Trophoblast cell (in vitro differentiated cells and primary cell): ENCODE data around the gene RALGDS.

ENCODE experiments used
- DNase-seq, 2 donors: peaks; one replicate each; pipeline ENCODE4 v3.0.0-alpha.2; 2016
- H2AFZ ChIP-seq: 2 replicates; pipeline ENCODE4 v1.6.1; 2013; ENCODE audit warnings: low read length, moderate library complexity, mild to moderate bottlenecking; ENCODE audit not compliant: insufficient read depth, poor library complexity
- H2AK5ac ChIP-seq: 2 replicates; pipeline ENCODE4 v1.6.1; 2013; ENCODE audit warnings: mild to moderate bottlenecking, low read length
- H2BK120ac ChIP-seq: 2 replicates; pipeline ENCODE4 v1.6.1; 2013; ENCODE audit warnings: low read length, mild to moderate bottlenecking, moderate library complexity; ENCODE audit not compliant: insufficient read depth, poor library complexity
- H2BK12ac ChIP-seq: 2 replicates; pipeline ENCODE4 v1.6.1; 2013; ENCODE audit warnings: mild to moderate bottlenecking, low read length, moderate library complexity
- H2BK5ac ChIP-seq: 2 replicates; pipeline ENCODE4 v1.6.1; 2013; ENCODE audit warnings: low read length, low read depth, moderate library complexity, mild to moderate bottlenecking; ENCODE audit not compliant: poor library complexity
- H3K14ac ChIP-seq: 2 replicates; pipeline ENCODE4 v1.6.1; 2013; ENCODE audit warnings: mild to moderate bottlenecking, low read length
- H3K18ac ChIP-seq: 2 replicates; pipeline ENCODE4 v1.6.1; 2013; ENCODE audit warnings: mild to moderate bottlenecking, low read length
- H3K23ac ChIP-seq: 2 replicates; pipeline ENCODE4 v1.6.1; 2013; ENCODE audit warnings: low read length
- H3K27ac ChIP-seq: 2 replicates; pipeline ENCODE4 v1.5.1; 2013; ENCODE audit warnings: low read depth, mild to moderate bottlenecking, inconsistent platforms, low read length, moderate library complexity
- H3K27me3 ChIP-seq: 2 replicates; pipeline ENCODE4 v1.6.1; 2013; ENCODE audit warnings: inconsistent platforms, mild to moderate bottlenecking, low read length, moderate library complexity; ENCODE audit not compliant: insufficient read depth
- H3K36me3 ChIP-seq, 2 experiments: 1 replicate in 1 of 2; 2 replicates in 1 of 2; pipeline ENCODE4 v1.6.1; 2013; ENCODE audit warnings: low read length in 2 of 2, mild to moderate bottlenecking in 2 of 2, moderate library complexity in 1 of 2; ENCODE audit not compliant: insufficient read depth in 2 of 2, control insufficient read depth in 1 of 2
- H3K4ac ChIP-seq: 2 replicates; pipeline ENCODE4 v1.6.1; 2013; ENCODE audit warnings: low read depth, mild to moderate bottlenecking, low read length, moderate library complexity
- H3K4me1 ChIP-seq, 2 experiments: 1 replicate in 1 of 2; 2 replicates in 1 of 2; pipeline ENCODE4 v1.6.1; 2013; ENCODE audit warnings: low read length in 2 of 2, mild to moderate bottlenecking in 2 of 2, moderate library complexity in 1 of 2; ENCODE audit not compliant: insufficient read depth in 2 of 2, control insufficient read depth in 1 of 2
- H3K4me2 ChIP-seq: 2 replicates; pipeline ENCODE4 v1.6.1; 2013; ENCODE audit warnings: inconsistent platforms, mild to moderate bottlenecking, low read length, moderate library complexity
- H3K4me3 ChIP-seq: 2 replicates; pipeline ENCODE4 v1.5.1; 2013; ENCODE audit warnings: mild to moderate bottlenecking, low read depth, low read length, inconsistent platforms
- H3K79me1 ChIP-seq: one replicate; pipeline ENCODE4 v1.6.1; 2013; ENCODE audit warnings: low read length
- H3K79me2 ChIP-seq: 2 replicates; pipeline ENCODE4 v1.6.1; 2013; ENCODE audit warnings: low read length, mild to moderate bottlenecking; ENCODE audit not compliant: control insufficient read depth, insufficient read depth, poor library complexity
- H3K9ac ChIP-seq: 2 replicates; pipeline ENCODE4 v1.6.1; 2013; ENCODE audit warnings: mild to moderate bottlenecking, low read length
- H3K9me3 ChIP-seq: 2 replicates; pipeline ENCODE4 v1.6.1; 2013; ENCODE audit warnings: low read depth, mild to moderate bottlenecking, control low read depth, inconsistent platforms, low read length; ENCODE audit not compliant: insufficient read depth
- H4K12ac ChIP-seq: 2 replicates; pipeline ENCODE4 v1.6.1; 2013; ENCODE audit warnings: low read depth, mild to moderate bottlenecking, low read length, moderate library complexity
- H4K8ac ChIP-seq: 2 replicates; pipeline ENCODE4 v1.6.1; 2013; ENCODE audit warnings: low read depth, mild to moderate bottlenecking, low read length, moderate library complexity
- H4K91ac ChIP-seq: one replicate; pipeline ENCODE4 v1.6.1; 2013; ENCODE audit warnings: low read depth, mild to moderate bottlenecking, low read length, moderate library complexity
- WGBS: extraction: QIAGEN DNeasy Blood & Tissue Kit; methylation state at CpG from one replicate; pipeline ENCODE4 v1.1.7; 2013; ENCODE audit warnings: missing lambda C conversion rate; ENCODE audit not compliant: insufficient read length, insufficient coverage; ENCODE audit errors: extremely low coverage; 5-methylcytosine and 5-hydroxymethylcytosine counted together

RALGDS gene

GRCh38 chr9:133119103-133119845 is 1.8 kb downstream of the RALGDS start:
- H4K12ac ChIP-seq: no peak overlapping the region
- peaks cover 31 to 34% of the 10 kb centered on the region in 2 experiments for H3K4me1 ChIP-seq
- H3K4me3 ChIP-seq: no peak overlapping the region
- no peak overlapping the region for H2BK5ac ChIP-seq
- H3K23ac ChIP-seq: no peak overlapping the region
- H4K91ac ChIP-seq: no peak overlapping the region
- DNase-seq: no peak
- H3K36me3 ChIP-seq: no peaks in the 10 kb centered on the region
- H3K14ac ChIP-seq: no peak overlapping the region
- H2BK120ac ChIP-seq: no peak overlapping the region
- no peak overlapping the region for H2AFZ ChIP-seq
- H3K79me2 ChIP-seq: peaks cover 6% of the 10 kb centered on the region
- no CpG with 5 or more reads among the region's 21 CpGs for WGBS
- H3K79me1 ChIP-seq: peaks cover 5% of the 10 kb centered on the region
- H3K18ac ChIP-seq: no peak overlapping the region
- no peaks in the 10 kb centered on the region for H3K27me3 ChIP-seq
- H3K4ac ChIP-seq: no peak overlapping the region
- no peak overlapping the region for H2BK12ac ChIP-seq
- H3K9ac ChIP-seq: no peak overlapping the region
- no peak overlapping the region for H2AK5ac ChIP-seq
- no peak overlapping the region for H3K27ac ChIP-seq
- no peak overlapping the region for H3K4me2 ChIP-seq
- H3K9me3 ChIP-seq: peaks cover 4% of the 10 kb centered on the region
- H4K8ac ChIP-seq: no peak overlapping the region

- Histone ChIP-seq H3K4me1 (peaks cover 36 to 39% of the 10 kb centered on the region in 2 experiments), H4K91ac (no peak overlapping the region), H3K27ac (no peak overlapping the region), H3K79me1 (peaks cover 5% of the 10 kb centered on the region), H2BK120ac (no peak overlapping the region), H2AK5ac (no peak overlapping the region), H3K18ac (no peak overlapping the region), H3K36me3 (no peaks in the 10 kb centered on the region), H3K4ac (no peak overlapping the region), H3K4me3 (no peak overlapping the region), H3K9ac (no peak overlapping the region), H3K79me2 (peaks cover 6% of the 10 kb centered on the region), H3K14ac (no peak overlapping the region), H4K8ac (no peak overlapping the region), H4K12ac (no peak overlapping the region), H3K4me2 (no peak overlapping the region), H2AFZ (no peak overlapping the region), H3K23ac (no peak overlapping the region), H2BK5ac (no peak overlapping the region), H3K27me3 (no peaks in the 10 kb centered on the region), H2BK12ac (no peak overlapping the region), H3K9me3 (peaks cover 4% of the 10 kb centered on the region)
- DNase-seq: no peak
- WGBS: no CpG with 5 or more reads among the region's 3 CpGs
Observed at GRCh38 chr9:133118568-133118967, 2.5 kb downstream of the RALGDS start.

- Histone ChIP-seq H3K4ac (no peak overlapping the region), H3K9ac (no peak overlapping the region), H4K12ac (no peak overlapping the region), H2BK12ac (no peak overlapping the region), H3K79me2 (peaks cover 6% of the 10 kb centered on the region), H2AK5ac (no peak overlapping the region), H3K23ac (no peak overlapping the region), H3K27me3 (no peaks in the 10 kb centered on the region), H3K18ac (no peak overlapping the region), H3K4me3 (no peak overlapping the region), H2BK5ac (no peak overlapping the region), H3K36me3 (no peaks in the 10 kb centered on the region), H3K14ac (no peak overlapping the region), H2BK120ac (no peak overlapping the region), H3K4me1 (peaks cover 33 to 41% of the 10 kb centered on the region in 2 experiments), H3K27ac (no peak overlapping the region), H3K79me1 (peaks cover 5% of the 10 kb centered on the region), H2AFZ (no peak overlapping the region), H4K91ac (no peak overlapping the region), H3K9me3 (peaks cover 4% of the 10 kb centered on the region), H3K4me2 (no peak overlapping the region), H4K8ac (no peak overlapping the region)
- WGBS: no CpG with 5 or more reads among the region's 3 CpGs
- DNase-seq: no peak
Observed at GRCh38 chr9:133118179-133118520, 2.9 kb downstream of the RALGDS start.

GRCh38 chr9:133117271-133118178 is 3.5 kb downstream of the RALGDS start:
- H4K12ac ChIP-seq: no peak overlapping the region
- H3K4me1 ChIP-seq: peaks cover 30 to 41% of the 10 kb centered on the region in 2 experiments
- no peak overlapping the region for H3K27ac ChIP-seq
- no peak overlapping the region for H4K91ac ChIP-seq
- H3K9me3 ChIP-seq: peaks cover 4% of the 10 kb centered on the region
- H3K4ac ChIP-seq: no peak overlapping the region
- no peak overlapping the region for H3K23ac ChIP-seq
- no peaks in the 10 kb centered on the region for H3K27me3 ChIP-seq
- no peak overlapping the region for H3K4me2 ChIP-seq
- no peak overlapping the region for H2AK5ac ChIP-seq
- H2BK120ac ChIP-seq: no peak overlapping the region
- no peak overlapping the region for H2BK5ac ChIP-seq
- no CpG with 5 or more reads among the region's 18 CpGs for WGBS
- no peak overlapping the region for H3K18ac ChIP-seq
- H4K8ac ChIP-seq: no peak overlapping the region
- H3K14ac ChIP-seq: no peak overlapping the region
- H3K9ac ChIP-seq: no peak overlapping the region
- DNase-seq: no peak
- no peak overlapping the region for H2AFZ ChIP-seq
- H3K4me3 ChIP-seq: no peak overlapping the region
- peaks cover 6% of the 10 kb centered on the region for H3K79me2 ChIP-seq
- H3K36me3 ChIP-seq: no peaks in the 10 kb centered on the region
- peaks cover 5% of the 10 kb centered on the region for H3K79me1 ChIP-seq
- no peak overlapping the region for H2BK12ac ChIP-seq
